ENCODE data around the gene CHCHD4. TPM values are rescaled to one million over a fixed set of nuclear protein-coding genes. Genes with fewer than 3 reads are reported as not detected.
"Not testable (repeated sequence)": the region's sequence is repeated elsewhere in the genome, so short reads cannot be mapped to it uniquely, and the experiment has no call there.

The CHCHD4 gene
- polyA plus RNA-seq, 3 donors: 6.5 to 13.8 (median 13.6) TPM

DNA sequence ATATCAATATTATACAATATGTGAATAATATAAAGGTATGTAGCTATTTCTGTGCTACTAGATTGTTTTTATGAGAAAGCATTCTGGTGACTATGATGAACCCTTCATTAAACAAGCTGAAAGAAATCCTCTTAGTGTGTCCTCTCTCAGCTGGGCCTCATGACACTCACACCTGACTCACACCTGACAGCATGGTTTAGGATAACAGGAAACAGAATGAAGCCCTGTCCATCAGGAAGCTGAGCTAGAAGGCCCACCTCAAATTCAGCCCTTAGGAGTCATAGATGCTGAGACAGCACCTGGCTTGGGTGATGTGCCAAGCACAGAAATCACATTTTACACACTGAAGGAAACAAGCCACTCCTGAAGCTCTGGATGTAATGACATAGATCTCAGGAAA, 30.8 kb downstream of the CHCHD4 start:
- Mint-ChIP-seq H3K9me3 (peaks cover 4 to 18% (median 9%) of the 10 kb centered on the region in 7 donors), H3K36me3 (no peaks in the 10 kb centered on the region), H3K27me3 (ENCODE audit: low read depth in 3 of 3) (peaks cover 5 to 11% (median 10%) of the 10 kb centered on the region in 3 donors), H3K4me1 (no peaks in the 10 kb centered on the region), H3K27ac (no peak overlapping the region), H3K4me3 (no peak overlapping the region)
- no peak overlapping the region for H3K4me3 ChIP-seq (replicated peaks in 1 of 3; ENCODE audit: low read depth in 2 of 3, low read length in 3 of 3)
- H3K9me3 ChIP-seq (replicated peaks in 1 of 2; ENCODE audit: control insufficient read depth in 1 of 2, insufficient read depth in 1 of 2, low read length in 2 of 2): no peaks in the 10 kb centered on the region
- TF ChIP-seq, protein P1, sequence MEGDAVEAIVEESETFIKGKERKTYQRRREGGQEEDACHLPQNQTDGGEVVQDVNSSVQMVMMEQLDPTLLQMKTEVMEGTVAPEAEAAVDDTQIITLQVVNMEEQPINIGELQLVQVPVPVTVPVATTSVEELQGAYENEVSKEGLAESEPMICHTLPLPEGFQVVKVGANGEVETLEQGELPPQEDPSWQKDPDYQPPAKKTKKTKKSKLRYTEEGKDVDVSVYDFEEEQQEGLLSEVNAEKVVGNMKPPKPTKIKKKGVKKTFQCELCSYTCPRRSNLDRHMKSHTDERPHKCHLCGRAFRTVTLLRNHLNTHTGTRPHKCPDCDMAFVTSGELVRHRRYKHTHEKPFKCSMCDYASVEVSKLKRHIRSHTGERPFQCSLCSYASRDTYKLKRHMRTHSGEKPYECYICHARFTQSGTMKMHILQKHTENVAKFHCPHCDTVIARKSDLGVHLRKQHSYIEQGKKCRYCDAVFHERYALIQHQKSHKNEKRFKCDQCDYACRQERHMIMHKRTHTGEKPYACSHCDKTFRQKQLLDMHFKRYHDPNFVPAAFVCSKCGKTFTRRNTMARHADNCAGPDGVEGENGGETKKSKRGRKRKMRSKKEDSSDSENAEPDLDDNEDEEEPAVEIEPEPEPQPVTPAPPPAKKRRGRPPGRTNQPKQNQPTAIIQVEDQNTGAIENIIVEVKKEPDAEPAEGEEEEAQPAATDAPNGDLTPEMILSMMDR (IDR thresholded peaks at IDR 0.05): no peak
- no peak overlapping the region for H2AFZ ChIP-seq (ENCODE audit: insufficient read depth, low read depth, low read length, poor library complexity, severe bottlenecking)
- H3K4me1 ChIP-seq (ENCODE audit: control insufficient read depth in 1 of 2, insufficient read depth in 2 of 2, low read length in 2 of 2): no peaks in the 10 kb centered on the region
- intact Hi-C loops (cut with micrococcal nuclease): no loop called here
- no peaks in the 10 kb centered on the region for H4K20me1 ChIP-seq (ENCODE audit: insufficient read depth, low read length)
- H3K27me3 ChIP-seq (ENCODE audit: control insufficient read depth in 2 of 2, insufficient read depth in 2 of 2, low read length in 2 of 2): peaks cover 0 to 4% of the 10 kb centered on the region in 2 donors
- no peak for DNase-seq
- no peak overlapping the region for H3K9ac ChIP-seq (ENCODE audit: insufficient read depth, low read length, poor library complexity, severe bottlenecking)
- no peaks in the 10 kb centered on the region for H3K36me3 ChIP-seq (replicated peaks in 1 of 2; ENCODE audit: control insufficient read depth in 1 of 2, insufficient read depth in 2 of 2, low read length in 2 of 2)
- H3K4me2 ChIP-seq (replicated peaks; ENCODE audit: extremely low read depth, low read length, poor library complexity, severe bottlenecking): no peak overlapping the region
- H3K27ac ChIP-seq (ENCODE audit: low read depth in 1 of 2, low read length in 2 of 2): no peak overlapping the region
- H3K79me2 ChIP-seq (ENCODE audit: insufficient read depth, low read length): no peaks in the 10 kb centered on the region

DNA sequence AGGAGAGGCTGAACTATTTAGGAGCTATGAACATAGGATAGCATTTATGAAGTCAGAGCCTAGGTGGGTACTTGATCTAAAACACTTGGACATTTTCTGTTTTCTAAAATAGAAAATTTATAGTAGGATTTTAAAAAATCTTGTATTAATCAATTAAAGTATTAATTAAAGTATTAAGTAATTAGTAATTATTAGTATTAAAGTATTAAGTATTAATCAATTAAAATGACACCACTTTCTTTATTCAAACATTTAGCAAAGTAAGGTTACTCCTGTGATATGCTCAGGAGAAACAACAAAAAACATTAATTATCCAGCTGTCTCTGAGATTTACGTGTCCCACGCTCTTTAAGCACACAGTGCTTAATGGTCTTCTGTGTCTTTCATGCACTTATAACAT, 32.2 kb downstream of the CHCHD4 start:
- Mint-ChIP-seq H3K27ac (no peak overlapping the region), H3K9me3 (peaks cover 3 to 19% (median 12%) of the 10 kb centered on the region in 7 donors), H3K27me3 (ENCODE audit: low read depth in 3 of 3) (peaks cover 5 to 10% (median 9%) of the 10 kb centered on the region in 3 donors), H3K4me1 (no peaks in the 10 kb centered on the region), H3K36me3 (no peaks in the 10 kb centered on the region), H3K4me3 (no peak overlapping the region)
- Histone ChIP-seq H3K27ac (ENCODE audit: low read depth in 1 of 2, low read length in 2 of 2) (no peak overlapping the region), H3K79me2 (ENCODE audit: insufficient read depth, low read length) (no peaks in the 10 kb centered on the region), H3K4me3 (replicated peaks in 1 of 3; ENCODE audit: low read depth in 2 of 3, low read length in 3 of 3) (no peak overlapping the region), H3K36me3 (replicated peaks in 1 of 2; ENCODE audit: control insufficient read depth in 1 of 2, insufficient read depth in 2 of 2, low read length in 2 of 2) (no peaks in the 10 kb centered on the region), H4K20me1 (ENCODE audit: insufficient read depth, low read length) (no peaks in the 10 kb centered on the region), H3K4me1 (ENCODE audit: control insufficient read depth in 1 of 2, insufficient read depth in 2 of 2, low read length in 2 of 2) (no peaks in the 10 kb centered on the region), H3K27me3 (ENCODE audit: control insufficient read depth in 2 of 2, insufficient read depth in 2 of 2, low read length in 2 of 2) (peaks cover 0 to 4% of the 10 kb centered on the region in 2 donors), H3K9ac (ENCODE audit: insufficient read depth, low read length, poor library complexity, severe bottlenecking) (no peak overlapping the region), H3K4me2 (replicated peaks; ENCODE audit: extremely low read depth, low read length, poor library complexity, severe bottlenecking) (no peak overlapping the region), H3K9me3 (replicated peaks in 1 of 2; ENCODE audit: control insufficient read depth in 1 of 2, insufficient read depth in 1 of 2, low read length in 2 of 2) (no peaks in the 10 kb centered on the region), H2AFZ (ENCODE audit: insufficient read depth, low read depth, low read length, poor library complexity, severe bottlenecking) (no peak overlapping the region)
- WGBS (ENCODE audit: insufficient coverage): no CpG with 5 or more reads among the region's 2 CpGs
- TF ChIP-seq, protein P1 (IDR thresholded peaks at IDR 0.05): no peak
- intact Hi-C loops (cut with micrococcal nuclease): no loop called here
- no peak for DNase-seq

DNA sequence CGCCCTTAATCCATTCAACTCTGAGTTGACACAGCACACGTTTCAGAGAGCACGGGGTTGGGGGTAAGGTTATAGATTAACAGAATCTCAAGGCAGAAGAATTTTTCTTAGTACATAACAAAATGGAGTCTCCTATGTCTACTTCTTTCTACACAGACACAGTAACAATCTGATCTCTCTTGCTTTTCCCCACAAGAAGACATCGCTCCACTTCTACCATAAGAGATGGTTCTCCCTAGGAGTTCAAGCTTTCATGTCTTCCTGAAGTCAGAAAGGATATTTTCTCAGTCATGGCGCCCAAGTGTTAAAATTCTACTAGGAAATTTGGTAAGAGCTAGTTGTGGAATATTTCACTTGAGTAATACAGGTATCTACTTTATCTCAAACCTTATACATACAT, 32.7 kb downstream of the CHCHD4 start:
- H3K4me2 ChIP-seq (replicated peaks; ENCODE audit: extremely low read depth, low read length, poor library complexity, severe bottlenecking); intact Hi-C loops (cut with micrococcal nuclease); H3K9me3 ChIP-seq (replicated peaks in 1 of 2; ENCODE audit: control insufficient read depth in 1 of 2, insufficient read depth in 1 of 2, low read length in 2 of 2); H3K4me3 Mint-ChIP-seq; H3K27me3 ChIP-seq (ENCODE audit: control insufficient read depth in 2 of 2, insufficient read depth in 2 of 2, low read length in 2 of 2); H2AFZ ChIP-seq (ENCODE audit: insufficient read depth, low read depth, low read length, poor library complexity, severe bottlenecking); H3K27ac ChIP-seq (ENCODE audit: low read depth in 1 of 2, low read length in 2 of 2); H3K9ac ChIP-seq (ENCODE audit: insufficient read depth, low read length, poor library complexity, severe bottlenecking); H3K36me3 ChIP-seq (replicated peaks in 1 of 2; ENCODE audit: control insufficient read depth in 1 of 2, insufficient read depth in 2 of 2, low read length in 2 of 2); H3K4me1 Mint-ChIP-seq; H4K20me1 ChIP-seq (ENCODE audit: insufficient read depth, low read length); H3K27me3 Mint-ChIP-seq (ENCODE audit: low read depth in 3 of 3); H3K36me3 Mint-ChIP-seq; H3K4me3 ChIP-seq (replicated peaks in 1 of 3; ENCODE audit: low read depth in 2 of 3, low read length in 3 of 3); H3K79me2 ChIP-seq (ENCODE audit: insufficient read depth, low read length); H3K4me1 ChIP-seq (ENCODE audit: control insufficient read depth in 1 of 2, insufficient read depth in 2 of 2, low read length in 2 of 2); DNase-seq; H3K27ac Mint-ChIP-seq: not testable (repeated sequence)
- no CpG with 5 or more reads among the region's 5 CpGs for WGBS (ENCODE audit: insufficient coverage)
- peaks cover 3 to 22% (median 12%) of the 10 kb centered on the region in 7 donors for H3K9me3 Mint-ChIP-seq
